Dedifferentiated amniotic fluid mesenchymal stem cell (primary cell): ENCODE measurements around the gene TUB.

Experiments
- DNase-seq: peaks from one replicate; pipeline ENCODE4 v3.0.0-alpha.2; 2016; ENCODE audit errors: extremely low spot score

Gene TUB

GRCh38 chr11:8107642-8108041 lies 26.6 kb downstream of the TUB start:
- DNase-seq, result no peak

DNA sequence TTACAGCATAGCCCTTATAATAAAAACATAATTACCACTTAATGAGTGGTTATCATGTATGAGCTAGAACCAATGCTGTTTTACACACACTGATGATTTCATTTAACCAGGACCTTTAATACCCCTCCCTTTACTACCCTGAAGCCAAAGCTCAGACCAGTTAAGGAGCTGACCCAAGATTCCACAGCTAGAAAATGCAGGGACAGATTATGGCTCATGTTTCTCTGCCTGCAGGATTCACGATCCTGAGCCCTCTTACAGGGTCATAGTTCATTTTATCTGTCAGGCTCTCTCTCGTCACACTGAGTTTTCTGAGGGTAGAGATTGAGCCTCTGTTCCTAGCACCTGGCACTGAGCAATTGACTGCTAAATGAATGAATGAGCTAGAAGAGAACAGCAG lies 27.4 kb downstream of the TUB start:
- DNase-seq, result no peak

DNA sequence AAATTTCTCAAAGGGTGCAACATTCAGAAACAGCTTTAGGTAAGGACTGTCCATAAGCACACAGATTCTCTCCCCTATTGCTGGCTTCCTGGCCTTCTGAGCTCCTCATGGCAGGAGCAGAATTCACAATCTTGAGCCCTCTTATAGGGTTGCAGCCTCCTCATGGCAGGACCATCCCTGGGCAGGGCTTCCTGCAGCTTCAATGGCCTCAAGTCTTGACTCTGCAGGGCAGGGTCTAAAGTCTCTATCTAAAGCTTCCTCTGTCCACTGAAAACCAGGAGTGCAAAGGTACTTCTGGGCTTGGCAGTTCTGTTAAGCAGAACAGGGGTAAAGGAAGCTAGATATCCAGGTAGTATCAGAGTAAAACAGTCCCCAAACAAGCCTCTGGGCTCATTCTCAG lies 28.7 kb downstream of the TUB start:
- DNase-seq, result no peak

- no peak for DNase-seq
These were observed 29.4 kb downstream of the TUB start for GRCh38 chr11:8110396-8110795.

- DNase-seq, result no peak
These were observed 30.6 kb downstream of the TUB start for GRCh38 chr11:8111636-8112035.

- no peak for DNase-seq
These were observed 41.3 kb downstream of the TUB start for GRCh38 chr11:8122173-8122764.

- no peak for DNase-seq
These were observed 45.8 kb downstream of the TUB start for GRCh38 chr11:8126649-8127289.

GRCh38 chr11:8127447-8127846 lies 46.4 kb downstream of the TUB start:
- DNase-seq, result no peak

DNA sequence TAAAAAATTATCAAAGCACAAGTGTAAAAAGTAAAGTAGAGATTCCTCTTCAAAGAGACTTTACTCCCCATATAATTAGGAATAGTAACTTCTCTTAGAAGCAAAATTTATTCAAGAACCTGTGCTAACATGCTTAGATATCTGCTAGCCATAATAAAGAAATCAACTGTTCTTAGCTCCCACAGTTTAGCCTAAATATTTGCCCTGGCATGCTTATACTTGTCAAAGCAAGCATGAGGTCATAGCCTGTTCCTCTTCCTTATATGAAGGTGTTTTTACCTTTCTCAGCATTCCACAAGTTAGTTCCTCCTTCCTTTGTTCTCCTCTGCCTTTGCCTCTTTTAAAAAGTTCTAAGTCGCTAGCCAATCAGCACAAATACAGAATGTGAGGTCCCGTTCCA lies 57.5 kb downstream of the TUB start:
- DNase-seq, result no peak

DNA sequence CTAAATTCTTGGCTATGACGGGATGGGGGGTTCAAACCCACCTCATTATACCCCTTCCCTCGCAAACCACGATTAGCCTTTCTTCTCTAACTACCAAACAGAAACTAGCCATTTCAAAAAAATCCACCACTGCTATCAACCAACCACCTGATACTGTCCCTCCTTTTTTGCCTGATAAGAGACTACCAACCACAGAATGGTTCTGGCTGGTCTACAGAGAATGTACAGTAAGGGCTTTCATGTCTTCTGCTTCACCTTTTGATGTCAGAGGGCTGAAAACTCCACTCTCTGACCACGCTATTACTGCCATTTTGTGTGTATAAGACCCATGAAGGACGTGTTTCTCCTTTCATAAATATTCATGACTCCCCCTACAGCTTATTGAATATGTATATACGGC lies 68.7 kb downstream of the TUB start:
- no peak for DNase-seq
